Measurements from ENCODE around the gene DAPK2.
A peak's percentile ranks its signal among the peaks of the same experiment; 100 is the strongest.

DAPK2 gene

GRCh38 chr15:64022571-64022970, 23.7 kb downstream of the DAPK2 start:
- DNase-seq: no peak

GRCh38 chr15:64019764-64020163, 26.5 kb downstream of the DAPK2 start:
- no peak for DNase-seq

GRCh38 chr15:64017591-64018163, 28.6 kb downstream of the DAPK2 start:
- DNase-seq: no peak

- no peak for DNase-seq
These were observed 29.1 kb downstream of the DAPK2 start for GRCh38 chr15:64017082-64017588.

GRCh38 chr15:64016257-64016656, 30.0 kb downstream of the DAPK2 start:
- no peak for DNase-seq

GRCh38 chr15:64014995-64015394, 31.3 kb downstream of the DAPK2 start:
- DNase-seq: no peak

- no peak for DNase-seq
These were observed 32.9 kb downstream of the DAPK2 start for GRCh38 chr15:64013179-64014062.

GRCh38 chr15:64011736-64012135, 34.5 kb downstream of the DAPK2 start:
- no peak for DNase-seq

GRCh38 chr15:64010719-64011118, 35.6 kb downstream of the DAPK2 start:
- DNase-seq: peak; percentile 88

GRCh38 chr15:64009798-64010261, 36.5 kb downstream of the DAPK2 start:
- peak; percentile 62 for DNase-seq

GRCh38 chr15:64009241-64009640, 37.0 kb downstream of the DAPK2 start:
- DNase-seq: peak; percentile 6

GRCh38 chr15:64008177-64008576, 38.1 kb downstream of the DAPK2 start:
- no peak for DNase-seq

GRCh38 chr15:64006642-64007041, 39.6 kb downstream of the DAPK2 start:
- no peak for DNase-seq

- DNase-seq: no peak
These were observed 41.7 kb downstream of the DAPK2 start for GRCh38 chr15:64004587-64004986.

- DNase-seq: no peak
These were observed 42.2 kb downstream of the DAPK2 start for GRCh38 chr15:64004056-64004455.

GRCh38 chr15:64003182-64003581, 43.1 kb downstream of the DAPK2 start:
- DNase-seq: no peak

- DNase-seq: no peak
These were observed 45.1 kb downstream of the DAPK2 start for GRCh38 chr15:64001148-64001547.

GRCh38 chr15:64000183-64000951, 45.9 kb downstream of the DAPK2 start:
- no peak for DNase-seq

GRCh38 chr15:63999177-63999576, 47.1 kb downstream of the DAPK2 start:
- no peak for DNase-seq

GRCh38 chr15:63998489-63998888, 47.8 kb downstream of the DAPK2 start:
- DNase-seq: no peak

- DNase-seq: peak; percentile 15
These were observed 48.4 kb downstream of the DAPK2 start for GRCh38 chr15:63997715-63998442.

- DNase-seq: no peak
These were observed 49.4 kb downstream of the DAPK2 start for GRCh38 chr15:63996794-63997357.

Data from CD4-positive, alpha-beta T cell treated with Interleukin-6 for 4 hours (primary cell).